ENCODE measurements around the gene ONECUT1. TPM values are rescaled to one million over a fixed set of nuclear protein-coding genes. Genes with fewer than 3 reads are reported as not detected.

Gene ONECUT1
- total RNA-seq, 2 donors from 2014 or later = 0.28 TPM; not detected in 1

DNA sequence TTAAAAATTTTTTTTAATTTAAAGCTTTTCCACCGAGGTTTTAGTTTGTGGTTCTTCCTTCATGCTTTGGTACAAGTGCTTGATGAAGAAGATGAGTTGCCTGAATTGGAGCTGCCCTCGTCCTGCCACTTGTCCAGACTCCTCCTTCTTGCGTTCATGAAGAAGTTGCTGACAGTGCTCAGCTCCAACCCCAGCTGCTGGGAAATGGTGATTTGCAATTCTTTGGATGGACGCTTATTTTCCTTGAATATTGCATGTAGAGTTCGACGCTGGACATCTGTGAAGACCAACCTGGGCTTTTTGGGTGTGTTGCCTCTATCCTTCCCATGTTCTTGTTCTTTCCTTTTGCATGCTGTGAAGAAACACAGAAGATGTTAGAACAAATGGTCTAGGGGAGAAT, 32.6 kb downstream of the ONECUT1 start:
- H3K27me3 ChIP-seq (replicated peaks; ENCODE audit: insufficient read depth) = no peaks in the 10 kb centered on the region
- no peak overlapping the region for H3K27ac ChIP-seq
- TF ChIP-seq, protein P1, sequence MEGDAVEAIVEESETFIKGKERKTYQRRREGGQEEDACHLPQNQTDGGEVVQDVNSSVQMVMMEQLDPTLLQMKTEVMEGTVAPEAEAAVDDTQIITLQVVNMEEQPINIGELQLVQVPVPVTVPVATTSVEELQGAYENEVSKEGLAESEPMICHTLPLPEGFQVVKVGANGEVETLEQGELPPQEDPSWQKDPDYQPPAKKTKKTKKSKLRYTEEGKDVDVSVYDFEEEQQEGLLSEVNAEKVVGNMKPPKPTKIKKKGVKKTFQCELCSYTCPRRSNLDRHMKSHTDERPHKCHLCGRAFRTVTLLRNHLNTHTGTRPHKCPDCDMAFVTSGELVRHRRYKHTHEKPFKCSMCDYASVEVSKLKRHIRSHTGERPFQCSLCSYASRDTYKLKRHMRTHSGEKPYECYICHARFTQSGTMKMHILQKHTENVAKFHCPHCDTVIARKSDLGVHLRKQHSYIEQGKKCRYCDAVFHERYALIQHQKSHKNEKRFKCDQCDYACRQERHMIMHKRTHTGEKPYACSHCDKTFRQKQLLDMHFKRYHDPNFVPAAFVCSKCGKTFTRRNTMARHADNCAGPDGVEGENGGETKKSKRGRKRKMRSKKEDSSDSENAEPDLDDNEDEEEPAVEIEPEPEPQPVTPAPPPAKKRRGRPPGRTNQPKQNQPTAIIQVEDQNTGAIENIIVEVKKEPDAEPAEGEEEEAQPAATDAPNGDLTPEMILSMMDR (IDR thresholded peaks at IDR 0.05) = no peak
- no peaks in the 10 kb centered on the region for H3K4me1 ChIP-seq (ENCODE audit: control insufficient read depth in 1 of 2, low read depth in 2 of 2)
- H3K36me3 ChIP-seq = no peaks in the 10 kb centered on the region
- H3K9me3 ChIP-seq = no peaks in the 10 kb centered on the region
- ATAC-seq (ENCODE audit: insufficient number of reproducible peaks, low FRiP score, low read depth) (no peak), DNase-seq (ENCODE audit: low spot score) (no peak)
- H3K4me3 ChIP-seq = no peak overlapping the region

DNA sequence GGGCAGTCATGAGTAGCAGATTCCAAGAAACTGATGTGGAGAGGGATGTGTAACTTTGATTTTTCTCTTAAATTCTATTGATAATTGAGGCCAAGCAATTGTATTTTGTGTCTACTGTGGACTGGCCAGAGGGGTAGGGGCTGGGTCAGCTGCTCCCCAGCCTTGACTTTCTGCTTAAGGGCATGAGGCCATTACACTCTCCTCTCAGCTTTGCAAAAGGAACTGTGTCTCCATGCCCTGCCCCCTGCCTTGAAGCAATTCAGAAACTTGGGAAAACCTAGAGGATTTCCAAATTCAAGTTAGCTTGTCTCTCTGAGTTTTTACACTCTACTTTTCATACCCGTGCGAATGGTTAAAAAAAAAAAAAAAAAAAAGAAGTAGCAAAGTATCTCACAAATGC, 38.6 kb downstream of the ONECUT1 start:
- DNase-seq (ENCODE audit: low spot score) = no peak
- Histone ChIP-seq H3K36me3 (no peaks in the 10 kb centered on the region), H3K9me3 (no peaks in the 10 kb centered on the region), H3K4me3 (no peak overlapping the region), H3K27me3 (replicated peaks; ENCODE audit: insufficient read depth) (no peaks in the 10 kb centered on the region), H3K27ac (no peak overlapping the region), H3K4me1 (ENCODE audit: control insufficient read depth in 1 of 2, low read depth in 2 of 2) (no peaks in the 10 kb centered on the region)
- ATAC-seq (ENCODE audit: insufficient number of reproducible peaks, low FRiP score, low read depth) = no peak
- TF ChIP-seq, protein P1 (IDR thresholded peaks at IDR 0.05) = no peak

DNA sequence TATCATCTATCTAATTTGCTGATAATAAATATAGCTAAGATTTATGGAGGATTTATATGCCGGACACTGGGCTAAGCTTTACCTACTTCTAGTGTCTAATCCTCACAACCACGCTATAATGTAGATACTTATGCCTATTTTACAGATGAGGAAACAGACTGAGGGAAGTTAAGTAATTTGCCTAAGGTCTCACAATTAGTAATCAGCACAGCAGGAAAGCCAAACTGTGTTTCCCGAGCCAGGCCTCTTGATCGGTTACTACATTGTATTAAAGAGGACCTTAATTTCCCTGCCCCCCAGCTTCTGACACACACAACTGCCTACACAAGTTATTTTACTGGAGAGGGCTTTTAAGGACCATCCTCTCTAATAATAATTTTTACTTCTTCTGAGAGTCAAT, 40.9 kb downstream of the ONECUT1 start:
- Histone ChIP-seq H3K9me3 (no peaks in the 10 kb centered on the region), H3K4me3 (no peak overlapping the region), H3K4me1 (ENCODE audit: control insufficient read depth in 1 of 2, low read depth in 2 of 2) (no peaks in the 10 kb centered on the region), H3K27ac (no peak overlapping the region), H3K36me3 (no peaks in the 10 kb centered on the region), H3K27me3 (replicated peaks; ENCODE audit: insufficient read depth) (no peaks in the 10 kb centered on the region)
- ATAC-seq (ENCODE audit: insufficient number of reproducible peaks, low FRiP score, low read depth) (no peak), DNase-seq (ENCODE audit: low spot score) (no peak)
- TF ChIP-seq, protein P1 (IDR thresholded peaks at IDR 0.05) = no peak

DNA sequence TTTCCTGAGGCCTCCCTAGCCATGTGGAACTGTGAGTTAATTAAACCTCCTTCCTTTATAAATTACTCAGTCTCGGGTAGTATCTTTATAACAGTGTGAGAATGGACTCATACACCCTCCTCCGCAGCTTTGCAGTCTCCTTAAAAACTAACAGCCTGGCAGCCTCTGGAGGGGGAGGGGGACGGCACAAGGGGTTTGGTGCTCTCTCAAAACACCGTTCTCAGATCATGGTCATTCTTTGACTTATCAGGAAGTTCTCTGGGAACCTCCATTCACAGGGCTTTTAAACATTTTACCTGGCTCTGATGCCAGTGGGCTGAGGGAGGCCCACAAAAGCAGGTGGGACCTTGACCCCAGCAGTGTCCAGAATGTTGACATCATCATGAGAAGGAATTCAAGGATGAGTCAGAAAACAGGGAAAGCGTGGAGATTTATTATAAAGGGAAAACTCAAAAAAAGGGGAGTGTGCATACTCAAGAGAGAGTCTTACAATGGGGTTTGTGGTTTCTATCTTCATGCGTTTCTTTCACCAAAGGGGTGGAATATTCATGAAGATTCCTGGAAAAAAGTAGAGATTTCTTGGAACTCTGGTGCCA, 43.9 kb downstream of the ONECUT1 start:
- Histone ChIP-seq H3K9me3 (no peaks in the 10 kb centered on the region), H3K27me3 (replicated peaks; ENCODE audit: insufficient read depth) (no peaks in the 10 kb centered on the region), H3K27ac (no peak overlapping the region), H3K36me3 (no peaks in the 10 kb centered on the region), H3K4me1 (ENCODE audit: control insufficient read depth in 1 of 2, low read depth in 2 of 2) (no peaks in the 10 kb centered on the region), H3K4me3 (no peak overlapping the region)
- TF ChIP-seq, protein P1 (IDR thresholded peaks at IDR 0.05) = no peak
- ATAC-seq (ENCODE audit: insufficient number of reproducible peaks, low FRiP score, low read depth) = no peak
- no peak for DNase-seq (ENCODE audit: low spot score)

DNA sequence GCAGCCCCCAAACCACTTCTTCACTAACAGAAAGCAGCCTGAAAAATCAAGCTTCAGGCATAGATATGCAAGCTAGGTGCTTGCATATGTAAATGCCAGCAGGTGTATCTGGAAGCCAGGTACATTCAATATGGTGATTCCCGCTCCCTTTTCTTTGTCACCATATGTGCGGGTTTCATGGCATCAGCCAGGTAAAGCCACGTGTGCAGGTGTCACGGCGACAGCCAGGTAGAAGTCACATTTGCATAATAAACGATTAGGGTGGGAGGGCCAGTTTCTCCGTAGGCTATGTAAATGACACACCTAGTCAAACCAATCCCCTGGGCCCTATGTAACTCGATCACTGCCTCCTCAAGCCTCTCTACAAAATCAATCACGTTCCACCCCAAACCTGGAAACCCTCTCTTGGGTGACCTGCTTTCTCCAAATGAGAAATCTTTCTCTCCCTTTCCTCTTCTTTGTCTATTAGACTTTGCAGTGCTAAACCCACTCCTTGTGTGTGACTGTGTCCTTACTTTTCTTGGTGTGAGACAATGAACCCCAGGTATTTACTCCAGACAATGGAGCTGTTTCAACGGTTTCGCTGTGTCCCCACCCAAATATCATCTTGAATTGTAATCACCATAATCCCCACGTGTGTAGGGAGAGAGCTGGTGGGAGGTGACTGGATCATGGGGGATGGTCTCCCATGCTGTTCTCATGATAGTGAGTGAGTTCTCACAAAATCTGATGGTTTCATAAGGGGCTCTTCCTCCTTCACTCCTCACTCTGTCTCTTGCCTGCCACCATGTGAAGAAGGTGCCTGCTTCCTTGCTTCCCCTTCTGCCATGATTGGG, 44.6 kb downstream of the ONECUT1 start:
- ATAC-seq (ENCODE audit: insufficient number of reproducible peaks, low FRiP score, low read depth) = no peak
- no peak overlapping the region for H3K4me3 ChIP-seq
- H3K4me1 ChIP-seq (ENCODE audit: control insufficient read depth in 1 of 2, low read depth in 2 of 2) = no peaks in the 10 kb centered on the region
- no peaks in the 10 kb centered on the region for H3K9me3 ChIP-seq
- no peak for DNase-seq (ENCODE audit: low spot score)
- TF ChIP-seq, protein P1 (IDR thresholded peaks at IDR 0.05) = no peak
- no peaks in the 10 kb centered on the region for H3K27me3 ChIP-seq (replicated peaks; ENCODE audit: insufficient read depth)
- no peaks in the 10 kb centered on the region for H3K36me3 ChIP-seq
- no peak overlapping the region for H3K27ac ChIP-seq

Measured in thoracic aorta (tissue), 2 donors.